ENCODE results near the gene CHRNB4. TPM values are rescaled to one million over a fixed set of nuclear protein-coding genes. Genes with fewer than 3 reads are reported as not detected.

Gene CHRNB4
- total RNA-seq, 1 donor from 2014 or later, result 71.6 TPM

GRCh38 chr15:78667578-78668236, 26.7 kb upstream of the CHRNB4 start:
- H3K9me3 Mint-ChIP-seq (ENCODE audit: unreplicated experiment), result peaks cover 22% of the 10 kb centered on the region
- H3K36me3 Mint-ChIP-seq (ENCODE audit: unreplicated experiment), result no peaks in the 10 kb centered on the region
- TF ChIP-seq CTCF (IDR thresholded peaks at IDR 0.05; ENCODE audit: partially characterized antibody, unreplicated experiment), result no peak
- H3K27ac Mint-ChIP-seq (ENCODE audit: unreplicated experiment), result peak overlapping the region; percentile 25
- peaks cover 15% of the 10 kb centered on the region for H3K27me3 Mint-ChIP-seq (ENCODE audit: unreplicated experiment)
- peaks cover 40% of the 10 kb centered on the region for H3K4me1 Mint-ChIP-seq (ENCODE audit: low read depth, unreplicated experiment)
- no peak overlapping the region for H3K4me3 Mint-ChIP-seq (ENCODE audit: unreplicated experiment)
- DNase-seq, result no peak

DNA sequence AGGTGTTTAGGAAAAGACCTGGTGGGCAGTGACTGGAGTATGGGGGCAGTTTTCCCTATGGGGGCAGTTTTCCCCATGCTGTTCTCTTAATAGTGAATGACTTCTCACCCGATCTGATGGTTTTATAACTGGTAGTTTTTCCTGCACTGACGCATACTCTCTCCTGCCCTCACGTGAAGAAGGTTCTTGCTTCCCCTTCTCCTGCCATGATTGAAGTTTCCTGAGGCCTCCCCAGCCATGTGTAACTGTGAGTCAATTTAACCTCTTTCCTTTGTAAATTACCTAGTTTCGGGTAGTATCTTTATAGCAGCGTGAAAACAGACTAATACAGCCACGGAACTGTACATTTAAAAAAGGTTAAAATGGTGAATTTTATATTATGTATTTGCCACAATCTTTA, 25.0 kb upstream of the CHRNB4 start:
- Mint-ChIP-seq H3K4me3 (ENCODE audit: unreplicated experiment) (no peak overlapping the region), H3K27me3 (ENCODE audit: unreplicated experiment) (peaks cover 3% of the 10 kb centered on the region), H3K36me3 (ENCODE audit: unreplicated experiment) (no peaks in the 10 kb centered on the region), H3K27ac (ENCODE audit: unreplicated experiment) (no peak overlapping the region), H3K9me3 (ENCODE audit: unreplicated experiment) (peaks cover 6% of the 10 kb centered on the region), H3K4me1 (ENCODE audit: low read depth, unreplicated experiment) (peaks cover 31% of the 10 kb centered on the region)
- DNase-seq, result no peak
- no peak for TF ChIP-seq CTCF (IDR thresholded peaks at IDR 0.05; ENCODE audit: partially characterized antibody, unreplicated experiment)

DNA sequence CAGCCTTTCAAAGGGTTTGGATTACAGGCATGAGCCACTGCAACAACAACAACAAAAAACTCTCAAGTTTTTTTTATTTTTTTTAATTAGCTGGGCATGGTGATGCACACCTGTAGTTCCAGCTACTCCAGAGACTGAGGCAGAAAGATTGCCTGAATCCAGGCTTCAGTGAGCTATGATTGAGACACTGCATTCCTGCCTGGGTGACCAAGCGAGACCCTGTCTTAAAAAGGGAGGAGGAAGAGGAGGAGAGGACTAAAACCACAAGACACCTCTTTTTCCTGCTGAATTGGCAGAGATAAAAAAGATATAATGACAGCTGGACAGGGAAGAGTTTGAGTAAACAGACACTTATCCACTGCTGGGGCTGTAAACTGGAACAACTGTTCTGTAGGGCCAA, 22.7 kb upstream of the CHRNB4 start:
- Mint-ChIP-seq H3K4me1 (ENCODE audit: low read depth, unreplicated experiment) (peaks cover 26% of the 10 kb centered on the region), H3K27me3 (ENCODE audit: unreplicated experiment) (peaks cover 5% of the 10 kb centered on the region), H3K4me3 (ENCODE audit: unreplicated experiment) (no peak overlapping the region), H3K36me3 (ENCODE audit: unreplicated experiment) (peaks cover 5% of the 10 kb centered on the region), H3K9me3 (ENCODE audit: unreplicated experiment) (peaks cover 6% of the 10 kb centered on the region), H3K27ac (ENCODE audit: unreplicated experiment) (no peak overlapping the region)
- DNase-seq, result no peak
- TF ChIP-seq CTCF (IDR thresholded peaks at IDR 0.05; ENCODE audit: partially characterized antibody, unreplicated experiment), result no peak

DNA sequence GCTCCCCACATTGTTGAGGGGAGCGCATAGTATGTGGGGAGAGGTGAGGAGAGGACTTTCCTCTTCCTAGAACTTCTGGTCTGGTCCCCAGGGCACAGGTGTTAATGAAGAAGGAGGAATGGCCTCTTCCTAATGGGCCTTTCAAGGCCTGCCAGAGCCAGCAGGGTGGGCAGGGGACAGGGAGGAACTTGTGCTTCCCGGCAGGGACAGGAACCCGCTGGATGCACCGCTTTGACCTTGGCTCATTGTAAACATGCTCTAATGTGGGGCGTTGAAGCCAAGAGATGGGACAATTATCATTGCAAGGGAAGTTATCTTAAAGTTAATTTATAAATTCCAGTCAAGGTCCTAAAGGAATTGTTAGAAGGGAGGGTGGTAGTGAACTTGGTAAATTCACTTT, 21.0 kb upstream of the CHRNB4 start:
- Mint-ChIP-seq H3K27ac (ENCODE audit: unreplicated experiment) (no peak overlapping the region), H3K9me3 (ENCODE audit: unreplicated experiment) (peaks cover 6% of the 10 kb centered on the region), H3K4me1 (ENCODE audit: low read depth, unreplicated experiment) (peaks cover 17% of the 10 kb centered on the region), H3K36me3 (ENCODE audit: unreplicated experiment) (peaks cover 5% of the 10 kb centered on the region), H3K27me3 (ENCODE audit: unreplicated experiment) (peaks cover 7% of the 10 kb centered on the region), H3K4me3 (ENCODE audit: unreplicated experiment) (no peak overlapping the region)
- no peak for TF ChIP-seq CTCF (IDR thresholded peaks at IDR 0.05; ENCODE audit: partially characterized antibody, unreplicated experiment)
- DNase-seq, result no peak

GRCh38 chr15:78661001-78661400, 20.0 kb upstream of the CHRNB4 start:
- no peak for TF ChIP-seq CTCF (IDR thresholded peaks at IDR 0.05; ENCODE audit: partially characterized antibody, unreplicated experiment)
- peaks cover 15% of the 10 kb centered on the region for H3K4me1 Mint-ChIP-seq (ENCODE audit: low read depth, unreplicated experiment)
- H3K27me3 Mint-ChIP-seq (ENCODE audit: unreplicated experiment), result peaks cover 9% of the 10 kb centered on the region
- no peak for DNase-seq
- H3K9me3 Mint-ChIP-seq (ENCODE audit: unreplicated experiment), result peaks cover 5% of the 10 kb centered on the region
- peaks cover 5% of the 10 kb centered on the region for H3K36me3 Mint-ChIP-seq (ENCODE audit: unreplicated experiment)
- no peak overlapping the region for H3K4me3 Mint-ChIP-seq (ENCODE audit: unreplicated experiment)
- no peak overlapping the region for H3K27ac Mint-ChIP-seq (ENCODE audit: unreplicated experiment)
